Testis (tissue), 3 donors: ENCODE measurements around the gene ATF3. TPM values are rescaled to one million over a fixed set of nuclear protein-coding genes. Genes with fewer than 3 reads are reported as not detected.

ENCODE experiments used
- DNase-seq: peaks from one replicate; pipeline ENCODE4 v3.0.0-alpha.2; 2019
- H3K27ac ChIP-seq, 2 donors: fragments of 200-600 bp; sonication (generic); one replicate each; pipeline ENCODE4 v1.5.1; 2019
- H3K27me3 ChIP-seq: fragments of 200-600 bp; sonication (generic); one replicate; pipeline ENCODE4 v1.5.1; 2019
- H3K36me3 ChIP-seq: fragments of 200-600 bp; sonication (generic); one replicate; pipeline ENCODE4 v1.5.1; 2017; ENCODE audit warnings: low read depth; ENCODE audit errors: missing control alignments
- H3K4me1 ChIP-seq: fragments of 200-600 bp; sonication (generic); one replicate; pipeline ENCODE4 v1.5.1; 2019
- H3K4me3 ChIP-seq, 2 donors: fragments of 200-600 bp; sonication (generic); one replicate each; pipeline ENCODE4 v1.5.1; 2017 to 2019
- H3K9me3 ChIP-seq: fragments of 200-600 bp; sonication (generic); one replicate; pipeline ENCODE4 v1.5.1; 2017
- CTCF ChIP-seq, 3 experiments: fragments of 450-650 bp in 2 of 3; fragments of 200-600 bp in 1 of 3; sonication (generic) in 1 of 3; IDR thresholded peaks; one replicate each; pipeline ENCODE4 v1.5.1; 2016 to 2019; ENCODE audit warnings: antibody characterized with exemption in 3 of 3, mild to moderate bottlenecking in 2 of 3, moderate library complexity in 1 of 3
- POLR2A ChIP-seq: fragments of 450-650 bp; IDR thresholded peaks from one replicate; pipeline ENCODE4 v1.6.1; 2017; ENCODE audit warnings: antibody characterized with exemption, mild to moderate bottlenecking, moderate library complexity
- WGBS, 2 donors: methylation state at CpG; one replicate each; pipeline ENCODE4 v1.1.5; 2018; 5-methylcytosine and 5-hydroxymethylcytosine counted together
- intact Hi-C: fragments of 100-400 bp; cut with DNase I; formaldehyde crosslinking; loops from one replicate; pipeline ENCODE4 v1.15.1; 2023; ENCODE audit warnings: low total_unique reads
- polyA plus RNA-seq: library from polyadenylated mRNA; stranded (reverse); fragments of 350-450 nt; fragmentation: Illumina TruSeq; extraction: RNeasy Lipid Tissue Mini Kit (QIAGEN cat#74804); gene quantifications from one replicate; pipeline ENCODE4 v1.2.3, GENCODE V29; 2014; ENCODE audit warnings: low read depth, low replicate concordance; ENCODE audit not compliant: insufficient read depth
- total RNA-seq, 2 donors: library from RNA; depleted of rRNA; stranded (reverse); fragments of >200 nt; gene quantifications; one replicate each; pipeline ENCODE4 v1.2.3, GENCODE V29; 2016

Gene ATF3
- total and polyA plus RNA-seq, 3 donors from 2014 or later, result 3.2 to 9.0 (median 4.6) TPM

GRCh38 chr1:212623603-212624002 is 15.0 kb downstream of the ATF3 start:
- 83 to 91% methylated on average over 2 of the region's 2 CpGs for WGBS, 2 donors

DNA sequence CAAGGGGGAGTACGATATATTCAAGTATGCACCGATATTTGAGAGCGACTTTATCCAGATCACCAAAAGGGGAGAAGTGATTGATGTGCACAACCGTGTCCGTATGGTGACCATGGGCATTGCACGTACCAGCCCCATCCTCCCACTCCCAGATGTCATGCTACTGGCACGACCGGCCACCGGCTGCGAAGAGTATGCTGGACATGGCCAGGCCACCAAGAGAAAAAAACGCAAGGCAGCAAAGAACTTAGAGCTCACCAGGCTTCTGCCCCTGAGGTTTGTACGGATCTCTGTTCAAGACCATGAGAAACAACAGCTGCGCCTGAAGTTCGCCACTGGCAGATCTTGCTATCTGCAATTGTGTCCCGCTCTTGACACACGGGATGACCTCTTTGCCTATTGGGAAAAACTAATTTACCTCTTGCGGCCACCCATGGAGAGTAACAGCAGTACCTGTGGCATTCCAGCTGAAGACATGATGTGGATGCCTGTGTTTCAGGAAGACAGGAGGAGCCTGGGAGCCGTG is 16.5 kb downstream of the ATF3 start:
- 90 to 92% methylated on average over 18 of the region's 18 CpGs for WGBS, 2 donors
- no peaks in the 10 kb centered on the region for H3K27me3 ChIP-seq
- no peaks in the 10 kb centered on the region for H3K36me3 ChIP-seq
- no peak overlapping the region for H3K4me3 ChIP-seq
- no peak overlapping the region for H3K27ac ChIP-seq
- no peaks in the 10 kb centered on the region for H3K4me1 ChIP-seq
- no peaks in the 10 kb centered on the region for H3K9me3 ChIP-seq
- intact Hi-C loops, result no loop called here
- no peak for TF ChIP-seq POLR2A
- DNase-seq, result no peak

More at GRCh38 chr1:212623603-212624002, 15.0 kb downstream of the ATF3 start:
- Histone ChIP-seq H3K27me3 (no peaks in the 10 kb centered on the region), H3K9me3 (no peaks in the 10 kb centered on the region), H3K36me3 (no peaks in the 10 kb centered on the region), H3K27ac (no peak overlapping the region), H3K4me3 (no peak overlapping the region), H3K4me1 (no peaks in the 10 kb centered on the region)
- intact Hi-C loops, result no loop called here
- no peak for DNase-seq
- no peak for TF ChIP-seq POLR2A
- no peak for TF ChIP-seq CTCF (IDR thresholded peaks at IDR 0.05)

DNA sequence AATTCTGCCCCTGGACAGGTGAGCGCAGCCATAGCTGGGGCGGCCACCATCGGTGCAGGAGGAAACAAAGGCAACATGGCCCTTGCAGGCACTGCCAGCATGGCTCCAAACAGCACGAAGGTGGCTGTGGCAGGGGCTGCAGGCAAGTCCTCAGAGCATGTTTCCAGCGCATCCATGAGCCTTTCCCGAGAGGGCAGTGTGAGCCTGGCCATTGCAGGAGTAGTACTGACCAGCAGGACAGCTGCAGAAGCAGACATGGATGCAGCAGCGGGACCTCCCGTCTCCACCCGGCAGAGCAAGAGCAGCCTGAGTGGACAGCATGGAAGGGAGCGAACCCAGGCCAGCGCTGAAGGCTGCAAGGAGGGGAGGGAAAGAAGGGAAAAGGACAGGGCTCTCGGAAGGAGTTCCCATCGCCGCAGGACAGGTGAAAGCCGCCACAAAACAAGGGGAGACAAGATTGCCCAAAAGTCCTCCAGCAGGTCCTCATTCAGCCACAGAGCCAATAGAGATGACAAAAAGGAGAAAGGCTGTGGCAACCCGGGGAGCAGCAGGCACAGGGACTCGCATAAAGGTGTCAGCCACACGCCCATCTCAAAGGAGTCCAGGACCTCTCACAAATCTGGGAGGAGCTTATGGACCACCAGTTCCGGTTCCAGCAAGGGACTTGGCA is 17.4 kb downstream of the ATF3 start:
- no peak overlapping the region for H3K4me3 ChIP-seq
- no peak overlapping the region for H3K27ac ChIP-seq
- no peaks in the 10 kb centered on the region for H3K9me3 ChIP-seq
- no peak for TF ChIP-seq POLR2A
- no peak for TF ChIP-seq CTCF (IDR thresholded peaks at IDR 0.05)
- intact Hi-C loops, result no loop called here
- no peak for DNase-seq
- no peaks in the 10 kb centered on the region for H3K27me3 ChIP-seq
- 93 to 95% methylated on average over 18 to 19 of the region's 19 CpGs for WGBS, 2 donors
- H3K36me3 ChIP-seq, result no peaks in the 10 kb centered on the region
- no peaks in the 10 kb centered on the region for H3K4me1 ChIP-seq

DNA sequence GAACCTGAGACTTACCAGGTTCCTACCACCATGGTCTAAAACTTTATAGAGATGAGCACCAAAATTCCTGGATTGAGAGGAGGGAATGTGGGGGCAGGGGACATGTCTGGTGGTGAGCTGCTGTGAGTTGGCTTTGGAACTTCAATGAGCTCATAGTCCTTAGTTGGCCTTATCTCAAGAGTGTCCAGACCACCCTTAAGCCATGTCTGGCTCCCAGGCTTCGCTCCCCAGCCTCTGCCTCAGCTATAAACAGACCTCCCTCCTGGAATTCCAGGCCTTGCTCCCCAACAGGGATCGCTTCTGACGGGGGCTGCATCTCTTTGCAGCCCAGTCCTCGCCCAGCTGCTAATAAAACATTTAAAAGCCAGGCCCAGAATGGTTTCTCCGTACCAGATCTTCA is 19.5 kb downstream of the ATF3 start:
- Histone ChIP-seq H3K4me3 (no peak overlapping the region), H3K27me3 (no peaks in the 10 kb centered on the region), H3K9me3 (no peaks in the 10 kb centered on the region), H3K4me1 (no peaks in the 10 kb centered on the region), H3K27ac (no peak overlapping the region), H3K36me3 (no peaks in the 10 kb centered on the region)
- 88 to 98% methylated on average over 5 of the region's 5 CpGs for WGBS, 2 donors
- no peak for DNase-seq
- intact Hi-C loops, result no loop called here
- TF ChIP-seq POLR2A (no peak), CTCF (IDR thresholded peaks at IDR 0.05) (no peak)

DNA sequence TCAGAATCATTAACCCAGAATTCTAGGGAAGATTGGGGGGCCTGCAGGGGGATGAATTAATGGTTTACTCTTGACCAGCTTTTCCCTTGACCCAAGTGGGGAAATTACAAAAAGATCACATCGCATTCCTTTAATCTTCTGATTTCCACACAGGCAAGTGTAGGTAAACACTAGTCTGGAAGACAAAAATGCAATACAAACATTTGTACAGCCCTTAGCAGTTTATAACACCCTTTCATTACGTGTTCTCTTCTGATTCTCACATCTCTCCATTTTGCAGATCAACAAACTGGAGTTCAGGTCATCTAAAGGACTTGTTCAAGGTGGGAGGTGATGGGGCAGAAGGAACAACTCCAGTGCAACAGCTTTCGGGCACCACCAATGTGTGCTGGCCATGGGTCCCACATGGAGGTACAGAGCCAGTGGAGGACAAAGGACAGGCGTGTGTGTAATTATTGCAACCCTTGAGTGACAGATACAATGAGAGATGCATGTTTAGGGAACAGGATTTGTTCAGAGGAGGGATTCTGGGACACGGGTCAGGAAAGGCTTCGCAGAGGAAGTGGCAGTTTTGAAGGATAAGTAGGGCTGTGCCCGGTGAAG is 20.4 kb downstream of the ATF3 start:
- Histone ChIP-seq H3K27ac (no peak overlapping the region), H3K9me3 (no peaks in the 10 kb centered on the region), H3K27me3 (no peaks in the 10 kb centered on the region), H3K4me1 (no peaks in the 10 kb centered on the region), H3K4me3 (no peak overlapping the region), H3K36me3 (no peaks in the 10 kb centered on the region)
- no peak for DNase-seq
- TF ChIP-seq CTCF (IDR thresholded peaks at IDR 0.05) (no peak), POLR2A (no peak)
- 94 to 95% methylated on average over 7 of the region's 7 CpGs for WGBS, 2 donors
- intact Hi-C loops, result no loop called here
